Rectal smooth muscle tissue (tissue), 1 donor: ENCODE measurements around the gene EXOC4.

Source experiments
- H3K27ac ChIP-seq: one replicate; pipeline ENCODE4 v1.7.0; 2013; ENCODE audit warnings: low read depth, low read length, inconsistent platforms
- H3K27me3 ChIP-seq: one replicate; pipeline ENCODE4 v1.7.0; 2013; ENCODE audit warnings: low read length; ENCODE audit not compliant: control insufficient read depth, insufficient read depth
- H3K36me3 ChIP-seq: one replicate; pipeline ENCODE4 v1.7.0; 2013; ENCODE audit warnings: low read length; ENCODE audit not compliant: control insufficient read depth, insufficient read depth
- H3K4me1 ChIP-seq: one replicate; pipeline ENCODE4 v1.7.0; 2013; ENCODE audit warnings: low read length; ENCODE audit not compliant: control insufficient read depth, insufficient read depth
- H3K4me3 ChIP-seq: one replicate; pipeline ENCODE4 v1.7.0; 2013; ENCODE audit warnings: low read length
- H3K9ac ChIP-seq: one replicate; pipeline ENCODE4 v1.7.0; 2013; ENCODE audit warnings: low read length

EXOC4 gene

DNA sequence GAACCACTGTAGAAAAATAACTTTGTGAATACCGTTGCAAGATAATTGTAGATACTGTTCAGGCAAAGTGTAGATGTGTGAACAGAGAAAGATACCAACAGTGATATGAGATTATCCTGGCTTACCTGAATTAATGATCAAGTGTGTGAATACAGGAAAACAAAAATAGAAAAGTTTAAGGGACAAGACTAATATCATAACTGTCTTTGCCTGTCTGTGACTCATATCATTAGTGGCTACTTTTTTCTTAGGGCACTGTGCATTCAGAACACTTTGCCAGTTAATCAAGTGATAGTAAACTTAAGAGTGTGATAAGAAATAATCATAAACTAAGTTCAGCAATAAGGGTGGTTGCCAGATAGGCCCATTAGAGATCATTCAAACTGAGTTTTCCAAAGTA, 551.2 kb downstream of the EXOC4 start:
- H3K4me3 ChIP-seq, result no peak overlapping the region
- no peaks in the 10 kb centered on the region for H3K27me3 ChIP-seq
- no peak overlapping the region for H3K9ac ChIP-seq
- H3K36me3 ChIP-seq, result no peaks in the 10 kb centered on the region
- no peaks in the 10 kb centered on the region for H3K4me1 ChIP-seq
- no peak overlapping the region for H3K27ac ChIP-seq

GRCh38 chr7:133805426-133805825, 552.5 kb downstream of the EXOC4 start:
- no peaks in the 10 kb centered on the region for H3K4me1 ChIP-seq
- H3K27ac ChIP-seq, result no peak overlapping the region
- H3K36me3 ChIP-seq, result no peaks in the 10 kb centered on the region
- no peaks in the 10 kb centered on the region for H3K27me3 ChIP-seq
- no peak overlapping the region for H3K4me3 ChIP-seq
- no peak overlapping the region for H3K9ac ChIP-seq

GRCh38 chr7:133807624-133808492, 555.0 kb downstream of the EXOC4 start:
- H3K4me3 ChIP-seq, result no peak overlapping the region
- H3K9ac ChIP-seq, result no peak overlapping the region
- H3K36me3 ChIP-seq, result no peaks in the 10 kb centered on the region
- H3K4me1 ChIP-seq, result no peaks in the 10 kb centered on the region
- no peaks in the 10 kb centered on the region for H3K27me3 ChIP-seq
- H3K27ac ChIP-seq, result no peak overlapping the region

- H3K36me3 ChIP-seq, result no peaks in the 10 kb centered on the region
- no peak overlapping the region for H3K9ac ChIP-seq
- no peak overlapping the region for H3K4me3 ChIP-seq
- no peak overlapping the region for H3K27ac ChIP-seq
- H3K4me1 ChIP-seq, result no peaks in the 10 kb centered on the region
- no peaks in the 10 kb centered on the region for H3K27me3 ChIP-seq
These were observed 555.6 kb downstream of the EXOC4 start for GRCh38 chr7:133808493-133808866.

- Histone ChIP-seq H3K9ac (no peak overlapping the region), H3K4me3 (no peak overlapping the region), H3K36me3 (no peaks in the 10 kb centered on the region), H3K27me3 (no peaks in the 10 kb centered on the region), H3K4me1 (no peaks in the 10 kb centered on the region), H3K27ac (no peak overlapping the region)
These were observed 560.0 kb downstream of the EXOC4 start for GRCh38 chr7:133812877-133813276.

GRCh38 chr7:133815611-133816210, 562.8 kb downstream of the EXOC4 start:
- Histone ChIP-seq H3K27me3 (no peaks in the 10 kb centered on the region), H3K27ac (no peak overlapping the region), H3K36me3 (no peaks in the 10 kb centered on the region), H3K4me3 (no peak overlapping the region), H3K4me1 (no peaks in the 10 kb centered on the region), H3K9ac (no peak overlapping the region)

- Histone ChIP-seq H3K36me3 (no peaks in the 10 kb centered on the region), H3K27me3 (no peaks in the 10 kb centered on the region), H3K4me3 (no peak overlapping the region), H3K4me1 (no peaks in the 10 kb centered on the region), H3K9ac (no peak overlapping the region), H3K27ac (no peak overlapping the region)
These were observed 566.8 kb downstream of the EXOC4 start for GRCh38 chr7:133819695-133820094.

- no peaks in the 10 kb centered on the region for H3K4me1 ChIP-seq
- H3K27ac ChIP-seq, result no peak overlapping the region
- H3K9ac ChIP-seq, result no peak overlapping the region
- no peaks in the 10 kb centered on the region for H3K27me3 ChIP-seq
- no peaks in the 10 kb centered on the region for H3K36me3 ChIP-seq
- H3K4me3 ChIP-seq, result no peak overlapping the region
These were observed 567.7 kb downstream of the EXOC4 start for GRCh38 chr7:133820584-133820983.

DNA sequence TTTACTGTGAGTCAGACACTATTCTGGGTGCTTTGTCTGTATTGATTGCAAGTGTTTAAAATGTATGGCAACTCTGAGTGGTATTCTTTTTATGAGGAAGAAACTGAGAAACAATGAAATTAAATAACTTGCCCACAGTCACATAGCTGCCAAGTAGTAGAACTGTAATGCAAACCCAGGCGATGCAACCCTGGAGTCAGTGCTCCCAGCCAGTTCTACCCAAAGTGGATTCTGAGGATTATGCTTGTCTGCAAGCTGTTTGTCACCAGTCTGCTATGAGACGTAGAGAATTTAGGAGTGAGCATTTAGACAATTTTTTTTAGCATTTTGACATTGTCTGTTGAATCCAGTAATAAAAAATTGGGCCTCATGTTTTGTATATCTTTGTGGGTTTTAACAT, 568.3 kb downstream of the EXOC4 start:
- Histone ChIP-seq H3K4me1 (no peaks in the 10 kb centered on the region), H3K27ac (no peak overlapping the region), H3K36me3 (no peaks in the 10 kb centered on the region), H3K4me3 (no peak overlapping the region), H3K27me3 (no peaks in the 10 kb centered on the region), H3K9ac (no peak overlapping the region)

GRCh38 chr7:133822001-133822641, 569.2 kb downstream of the EXOC4 start:
- Histone ChIP-seq H3K27ac (no peak overlapping the region), H3K4me3 (no peak overlapping the region), H3K36me3 (no peaks in the 10 kb centered on the region), H3K4me1 (no peaks in the 10 kb centered on the region), H3K27me3 (no peaks in the 10 kb centered on the region), H3K9ac (no peak overlapping the region)

DNA sequence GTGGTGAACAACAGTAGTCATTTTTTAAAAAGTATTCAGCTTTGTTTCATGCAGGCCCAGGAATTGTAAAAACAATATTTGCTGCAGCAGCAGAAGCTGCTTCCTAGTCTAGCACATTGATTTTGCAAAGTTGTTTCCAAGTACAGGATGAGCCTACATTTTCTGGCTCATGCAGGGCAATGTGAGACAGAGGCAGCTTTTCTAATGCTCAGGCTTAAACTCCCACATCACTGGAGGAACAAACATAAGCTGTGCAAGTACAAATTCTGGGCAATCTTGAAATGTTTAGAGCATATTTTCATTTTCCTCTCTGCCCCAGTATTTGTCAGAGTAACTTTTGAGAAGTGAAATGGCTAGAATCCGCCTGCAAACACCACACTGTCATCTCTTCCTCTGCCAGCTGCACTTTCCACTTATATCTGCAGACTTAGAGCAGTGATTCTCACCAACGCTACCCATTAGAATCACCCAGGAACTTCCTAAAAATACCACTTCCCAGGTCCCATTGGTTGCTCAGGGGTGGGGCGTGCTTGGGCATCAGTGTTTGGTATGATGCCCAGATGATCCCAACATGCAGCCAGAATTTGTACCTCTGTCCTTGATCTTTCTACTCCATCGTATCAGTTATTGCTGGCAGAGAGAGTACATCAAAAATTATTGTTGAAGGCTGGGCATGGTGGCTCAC, 570.1 kb downstream of the EXOC4 start:
- Histone ChIP-seq H3K4me3 (no peak overlapping the region), H3K27ac (no peak overlapping the region), H3K27me3 (no peaks in the 10 kb centered on the region), H3K36me3 (no peaks in the 10 kb centered on the region), H3K9ac (no peak overlapping the region), H3K4me1 (no peaks in the 10 kb centered on the region)

DNA sequence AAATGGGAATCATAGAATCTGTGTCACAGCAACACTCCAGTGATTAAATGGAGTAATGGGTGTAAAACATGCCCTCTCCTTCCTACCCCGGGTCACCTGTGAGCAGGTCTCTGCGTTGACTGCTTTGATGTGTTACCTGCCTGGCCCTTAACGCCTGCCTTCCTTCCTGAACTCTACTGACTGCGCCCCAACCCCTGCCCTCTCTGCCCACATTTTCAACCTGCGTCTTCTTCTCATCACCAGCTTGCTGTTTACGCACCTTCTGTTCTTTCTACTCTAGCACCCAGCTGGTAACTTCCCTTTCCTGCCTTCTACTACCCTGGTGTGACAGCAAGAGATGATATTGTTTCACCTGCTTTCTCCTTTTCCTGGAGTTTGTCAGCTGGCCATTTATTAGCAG, 571.3 kb downstream of the EXOC4 start:
- Histone ChIP-seq H3K4me1 (no peaks in the 10 kb centered on the region), H3K9ac (no peak overlapping the region), H3K4me3 (no peak overlapping the region), H3K36me3 (no peaks in the 10 kb centered on the region), H3K27me3 (no peaks in the 10 kb centered on the region), H3K27ac (no peak overlapping the region)
